ENCODE results near the gene NT5DC2. TPM values are rescaled to one million over a fixed set of nuclear protein-coding genes. Genes with fewer than 3 reads are reported as not detected.

NT5DC2 gene
- total RNA-seq, 6 experiments from 2014 or later: 1.1 to 12.5 (median 3.9) TPM

DNA sequence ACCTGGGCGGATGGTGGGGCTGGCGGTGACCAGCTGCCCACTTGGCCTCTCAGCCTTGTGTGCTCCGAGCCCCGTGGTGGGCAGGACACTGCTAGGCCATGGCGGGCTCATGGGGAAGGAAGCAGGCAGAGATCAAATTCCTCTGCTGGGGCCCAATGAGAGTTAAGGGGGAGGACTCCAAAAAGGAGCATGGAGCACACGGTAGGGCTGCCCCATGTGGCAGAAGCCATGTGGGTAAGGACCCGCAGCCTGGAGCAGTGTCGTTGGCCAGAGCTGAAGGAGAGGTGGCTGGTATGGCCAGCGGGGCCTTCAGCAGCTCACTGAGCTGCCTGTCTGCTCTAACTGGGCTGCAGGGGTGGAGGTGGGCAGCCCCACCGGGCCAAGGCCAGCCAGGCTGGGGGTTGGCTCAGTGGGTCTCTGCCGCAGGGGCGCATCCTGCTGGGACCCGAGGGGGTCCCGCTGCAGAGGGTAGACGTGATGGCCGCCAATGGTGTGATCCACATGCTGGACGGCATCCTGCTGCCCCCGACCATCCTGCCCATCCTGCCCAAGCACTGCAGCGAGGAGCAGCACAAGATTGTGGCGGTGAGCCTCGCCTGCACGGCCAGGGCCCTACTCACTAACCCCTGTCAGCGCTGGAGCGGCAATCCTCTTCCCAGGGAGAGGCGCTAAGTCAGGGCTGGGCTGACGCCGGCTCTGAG, 27.2 kb downstream of the NT5DC2 start:
- Histone ChIP-seq H3K27ac (no peak overlapping the region), H3K4me1 (no peaks in the 10 kb centered on the region), H3K36me3 (peaks cover 0 to 5% (median 0%) of the 10 kb centered on the region in 4 donors), H3K4me3 (no peak overlapping the region), H3K27me3 (no peaks in the 10 kb centered on the region), H3K9me3 (no peaks in the 10 kb centered on the region)
- TF ChIP-seq POLR2A (IDR thresholded peaks at IDR 0.05): no peak
- TF ChIP-seq, protein P1, sequence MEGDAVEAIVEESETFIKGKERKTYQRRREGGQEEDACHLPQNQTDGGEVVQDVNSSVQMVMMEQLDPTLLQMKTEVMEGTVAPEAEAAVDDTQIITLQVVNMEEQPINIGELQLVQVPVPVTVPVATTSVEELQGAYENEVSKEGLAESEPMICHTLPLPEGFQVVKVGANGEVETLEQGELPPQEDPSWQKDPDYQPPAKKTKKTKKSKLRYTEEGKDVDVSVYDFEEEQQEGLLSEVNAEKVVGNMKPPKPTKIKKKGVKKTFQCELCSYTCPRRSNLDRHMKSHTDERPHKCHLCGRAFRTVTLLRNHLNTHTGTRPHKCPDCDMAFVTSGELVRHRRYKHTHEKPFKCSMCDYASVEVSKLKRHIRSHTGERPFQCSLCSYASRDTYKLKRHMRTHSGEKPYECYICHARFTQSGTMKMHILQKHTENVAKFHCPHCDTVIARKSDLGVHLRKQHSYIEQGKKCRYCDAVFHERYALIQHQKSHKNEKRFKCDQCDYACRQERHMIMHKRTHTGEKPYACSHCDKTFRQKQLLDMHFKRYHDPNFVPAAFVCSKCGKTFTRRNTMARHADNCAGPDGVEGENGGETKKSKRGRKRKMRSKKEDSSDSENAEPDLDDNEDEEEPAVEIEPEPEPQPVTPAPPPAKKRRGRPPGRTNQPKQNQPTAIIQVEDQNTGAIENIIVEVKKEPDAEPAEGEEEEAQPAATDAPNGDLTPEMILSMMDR (IDR thresholded peaks at IDR 0.05): no peak
- ATAC-seq (no peak), DNase-seq (no peak)
- intact Hi-C loops (cut with DNase I): no loop called here
- no CpG with 5 or more reads among the region's 27 CpGs for WGBS (ENCODE audit: insufficient coverage, low coverage, low lambda C conversion rate, missing lambda C conversion rate)

DNA sequence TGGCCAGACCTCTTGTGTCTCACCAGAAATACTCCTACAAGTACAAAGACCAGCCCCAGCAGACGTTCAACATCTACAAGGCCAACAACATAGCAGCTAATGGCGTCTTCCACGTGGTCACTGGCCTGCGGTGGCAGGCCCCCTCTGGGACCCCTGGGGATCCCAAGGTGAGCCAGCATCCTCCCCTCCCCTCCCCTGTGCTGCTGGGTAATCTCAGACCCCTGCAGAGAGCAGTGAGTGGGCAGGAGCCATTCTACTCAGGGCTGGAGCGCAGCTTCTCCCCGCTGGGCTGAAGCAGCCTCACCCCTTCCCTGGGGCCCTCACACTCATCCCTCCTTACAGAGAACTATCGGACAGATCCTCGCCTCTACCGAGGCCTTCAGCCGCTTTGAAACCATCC, 28.7 kb downstream of the NT5DC2 start:
- intact Hi-C loops (cut with DNase I): no loop called here
- Histone ChIP-seq H3K27me3 (no peaks in the 10 kb centered on the region), H3K27ac (no peak overlapping the region), H3K4me3 (no peak overlapping the region), H3K4me1 (no peaks in the 10 kb centered on the region), H3K9me3 (no peaks in the 10 kb centered on the region), H3K36me3 (peaks cover 0 to 5% (median 0%) of the 10 kb centered on the region in 4 donors)
- DNase-seq (no peak), ATAC-seq (no peak)
- 81% methylated on average over 6 of the region's 10 CpGs for WGBS (ENCODE audit: insufficient coverage, low coverage, low lambda C conversion rate, missing lambda C conversion rate)
- TF ChIP-seq, protein P1 (IDR thresholded peaks at IDR 0.05): no peak
- no peak for TF ChIP-seq POLR2A (IDR thresholded peaks at IDR 0.05)

DNA sequence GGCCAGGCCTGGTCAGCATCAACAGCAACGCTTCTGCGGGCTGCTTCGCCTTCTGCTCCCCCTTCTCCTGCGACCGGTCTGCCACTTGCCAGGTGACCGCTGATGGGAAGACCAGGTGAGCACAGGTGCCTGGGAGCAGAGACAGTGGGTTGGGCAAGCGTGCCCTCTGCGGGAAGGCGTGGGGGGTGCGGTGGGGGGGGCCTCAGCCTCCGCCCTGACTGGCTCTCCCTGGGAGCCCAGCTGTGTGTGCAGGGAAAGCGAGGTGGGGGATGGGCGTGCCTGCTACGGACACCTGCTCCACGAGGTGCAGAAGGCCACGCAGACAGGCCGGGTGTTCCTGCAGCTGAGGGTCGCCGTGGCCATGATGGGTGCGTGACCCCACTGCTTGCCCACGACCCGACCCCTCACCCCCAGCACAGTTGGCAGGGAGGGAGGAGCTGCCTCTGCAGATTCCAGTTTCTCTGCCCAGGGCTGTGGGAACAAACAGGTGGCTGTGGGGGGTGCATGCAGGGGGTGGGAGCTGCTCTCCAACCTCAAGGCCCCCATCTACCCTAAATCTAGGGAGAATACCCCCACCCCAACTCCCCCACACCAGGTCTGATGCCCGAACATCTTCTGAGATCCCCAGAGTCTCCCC, 29.8 kb downstream of the NT5DC2 start:
- Histone ChIP-seq H3K9me3 (no peaks in the 10 kb centered on the region), H3K27me3 (no peaks in the 10 kb centered on the region), H3K4me3 (no peak overlapping the region), H3K4me1 (no peaks in the 10 kb centered on the region), H3K36me3 (peaks cover 0 to 5% (median 0%) of the 10 kb centered on the region in 4 donors), H3K27ac (no peak overlapping the region)
- no peak for ATAC-seq
- no peak for DNase-seq
- intact Hi-C loops (cut with DNase I): no loop called here
- TF ChIP-seq POLR2A (IDR thresholded peaks at IDR 0.05): no peak
- TF ChIP-seq, protein P1 (IDR thresholded peaks at IDR 0.05): no peak
- WGBS (ENCODE audit: insufficient coverage, low coverage, low lambda C conversion rate, missing lambda C conversion rate): 100% methylated on average over 1 of the region's 23 CpGs

DNA sequence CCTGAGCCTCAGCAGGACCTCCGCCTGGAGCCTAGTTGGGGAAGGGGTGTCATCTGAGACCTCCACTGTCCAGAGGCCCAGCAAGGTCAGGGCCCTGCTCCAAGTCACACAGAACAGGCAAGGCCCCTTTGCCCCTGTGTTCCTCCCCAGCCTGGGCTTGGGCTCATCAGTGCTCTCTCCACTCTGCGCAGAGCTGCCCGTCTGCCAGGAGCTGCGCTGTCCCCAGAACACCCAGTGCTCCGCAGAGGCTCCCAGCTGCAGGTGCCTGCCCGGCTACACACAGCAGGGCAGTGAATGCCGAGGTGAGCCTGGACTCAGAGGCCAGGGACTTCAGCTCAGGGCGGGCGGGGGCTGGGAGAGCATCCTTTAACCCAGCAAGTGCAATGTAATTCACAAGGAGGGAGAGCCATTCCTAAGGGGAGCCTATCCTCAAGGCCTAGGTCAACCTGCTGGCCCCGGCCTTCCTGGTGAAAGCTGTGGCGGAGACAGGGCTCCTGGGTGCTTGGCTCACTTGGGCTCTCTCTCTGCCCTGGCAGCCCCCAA, 30.8 kb downstream of the NT5DC2 start:
- Histone ChIP-seq H3K4me1 (no peaks in the 10 kb centered on the region), H3K27ac (no peak overlapping the region), H3K36me3 (peaks cover 0 to 5% (median 0%) of the 10 kb centered on the region in 4 donors), H3K9me3 (no peaks in the 10 kb centered on the region), H3K4me3 (no peak overlapping the region), H3K27me3 (no peaks in the 10 kb centered on the region)
- TF ChIP-seq, protein P1 (IDR thresholded peaks at IDR 0.05): no peak
- TF ChIP-seq POLR2A (IDR thresholded peaks at IDR 0.05): no peak
- DNase-seq: no peak
- intact Hi-C loops (cut with DNase I): no loop called here
- no CpG with 5 or more reads among the region's 11 CpGs for WGBS (ENCODE audit: insufficient coverage, low coverage, low lambda C conversion rate, missing lambda C conversion rate)
- no peak for ATAC-seq
